Panc1 (cell line): ENCODE results near the gene C8A.

Experiments used
- POLR2AphosphoS5 ChIP-seq: IDR thresholded peaks from 2 replicates; pipeline ENCODE4 v1.6.1; 2012; ENCODE audit warnings: mild to moderate bottlenecking, low read depth, low read length, moderate library complexity
- SIN3A ChIP-seq: IDR thresholded peaks from 2 replicates; pipeline ENCODE4 v1.6.1; 2012; ENCODE audit warnings: low read depth, mild to moderate bottlenecking, low read length, moderate library complexity, borderline replicate concordance; ENCODE audit not compliant: insufficient read depth
- TCF7L2 ChIP-seq: IDR thresholded peaks from 2 replicates; pipeline ENCODE4 v1.6.1; 2011; ENCODE audit warnings: mild to moderate bottlenecking, low read depth, low read length, inconsistent platforms
- TF ChIP-seq, protein P1 (sequence below): fragments of 450-650 bp; IDR thresholded peaks from 2 replicates; pipeline ENCODE4 v1.5.1; 2017; ENCODE audit warnings: mild to moderate bottlenecking
- TF ChIP-seq, protein P2 (sequence below), 2 experiments: IDR thresholded peaks; 2 replicates each; pipeline ENCODE4 v1.6.1; 2011 to 2012; ENCODE audit warnings: low read depth in 2 of 2, control low read depth in 1 of 2, low read length in 1 of 2, mild to moderate bottlenecking in 1 of 2, moderate library complexity in 1 of 2; ENCODE audit not compliant: insufficient read depth in 1 of 2

DNA sequence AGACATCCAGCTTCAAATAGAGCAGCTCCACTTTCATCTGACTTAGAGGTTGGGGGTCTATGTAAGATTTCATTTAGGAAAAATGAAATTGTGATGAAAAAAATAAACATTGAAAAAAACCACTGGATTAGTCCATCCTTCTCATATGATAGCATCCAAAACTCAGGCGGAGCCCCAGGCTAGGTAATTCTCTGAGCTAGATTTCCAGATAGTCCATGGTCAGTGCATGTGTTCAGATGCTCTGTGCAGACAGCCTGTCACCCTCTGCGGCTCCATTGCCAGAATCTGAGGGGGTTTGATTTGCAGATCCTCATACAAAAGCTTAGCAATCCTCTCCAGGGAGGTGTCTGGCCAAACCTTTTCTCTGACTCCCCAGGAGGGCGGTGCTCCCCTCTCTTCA, 62.0 kb downstream of the C8A start:
- TF ChIP-seq, protein P1, sequence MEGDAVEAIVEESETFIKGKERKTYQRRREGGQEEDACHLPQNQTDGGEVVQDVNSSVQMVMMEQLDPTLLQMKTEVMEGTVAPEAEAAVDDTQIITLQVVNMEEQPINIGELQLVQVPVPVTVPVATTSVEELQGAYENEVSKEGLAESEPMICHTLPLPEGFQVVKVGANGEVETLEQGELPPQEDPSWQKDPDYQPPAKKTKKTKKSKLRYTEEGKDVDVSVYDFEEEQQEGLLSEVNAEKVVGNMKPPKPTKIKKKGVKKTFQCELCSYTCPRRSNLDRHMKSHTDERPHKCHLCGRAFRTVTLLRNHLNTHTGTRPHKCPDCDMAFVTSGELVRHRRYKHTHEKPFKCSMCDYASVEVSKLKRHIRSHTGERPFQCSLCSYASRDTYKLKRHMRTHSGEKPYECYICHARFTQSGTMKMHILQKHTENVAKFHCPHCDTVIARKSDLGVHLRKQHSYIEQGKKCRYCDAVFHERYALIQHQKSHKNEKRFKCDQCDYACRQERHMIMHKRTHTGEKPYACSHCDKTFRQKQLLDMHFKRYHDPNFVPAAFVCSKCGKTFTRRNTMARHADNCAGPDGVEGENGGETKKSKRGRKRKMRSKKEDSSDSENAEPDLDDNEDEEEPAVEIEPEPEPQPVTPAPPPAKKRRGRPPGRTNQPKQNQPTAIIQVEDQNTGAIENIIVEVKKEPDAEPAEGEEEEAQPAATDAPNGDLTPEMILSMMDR = no peak
- TF ChIP-seq, protein P2, sequence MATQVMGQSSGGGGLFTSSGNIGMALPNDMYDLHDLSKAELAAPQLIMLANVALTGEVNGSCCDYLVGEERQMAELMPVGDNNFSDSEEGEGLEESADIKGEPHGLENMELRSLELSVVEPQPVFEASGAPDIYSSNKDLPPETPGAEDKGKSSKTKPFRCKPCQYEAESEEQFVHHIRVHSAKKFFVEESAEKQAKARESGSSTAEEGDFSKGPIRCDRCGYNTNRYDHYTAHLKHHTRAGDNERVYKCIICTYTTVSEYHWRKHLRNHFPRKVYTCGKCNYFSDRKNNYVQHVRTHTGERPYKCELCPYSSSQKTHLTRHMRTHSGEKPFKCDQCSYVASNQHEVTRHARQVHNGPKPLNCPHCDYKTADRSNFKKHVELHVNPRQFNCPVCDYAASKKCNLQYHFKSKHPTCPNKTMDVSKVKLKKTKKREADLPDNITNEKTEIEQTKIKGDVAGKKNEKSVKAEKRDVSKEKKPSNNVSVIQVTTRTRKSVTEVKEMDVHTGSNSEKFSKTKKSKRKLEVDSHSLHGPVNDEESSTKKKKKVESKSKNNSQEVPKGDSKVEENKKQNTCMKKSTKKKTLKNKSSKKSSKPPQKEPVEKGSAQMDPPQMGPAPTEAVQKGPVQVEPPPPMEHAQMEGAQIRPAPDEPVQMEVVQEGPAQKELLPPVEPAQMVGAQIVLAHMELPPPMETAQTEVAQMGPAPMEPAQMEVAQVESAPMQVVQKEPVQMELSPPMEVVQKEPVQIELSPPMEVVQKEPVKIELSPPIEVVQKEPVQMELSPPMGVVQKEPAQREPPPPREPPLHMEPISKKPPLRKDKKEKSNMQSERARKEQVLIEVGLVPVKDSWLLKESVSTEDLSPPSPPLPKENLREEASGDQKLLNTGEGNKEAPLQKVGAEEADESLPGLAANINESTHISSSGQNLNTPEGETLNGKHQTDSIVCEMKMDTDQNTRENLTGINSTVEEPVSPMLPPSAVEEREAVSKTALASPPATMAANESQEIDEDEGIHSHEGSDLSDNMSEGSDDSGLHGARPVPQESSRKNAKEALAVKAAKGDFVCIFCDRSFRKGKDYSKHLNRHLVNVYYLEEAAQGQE (IDR thresholded peaks at IDR 0.05; ENCODE audit: insufficient read depth in 1 of 2, low read depth in 2 of 2, low read length in 1 of 2) = no peak
- TF ChIP-seq POLR2AphosphoS5 = no peak
- TF ChIP-seq TCF7L2 = no peak
- TF ChIP-seq SIN3A = no peak
